Measurements from ENCODE around the gene KLHL40. TPM values are rescaled to one million over a fixed set of nuclear protein-coding genes. Genes with fewer than 3 reads are reported as not detected.

Gene KLHL40
- polyA plus RNA-seq, 1 donor (not counting 4 experiments of a cell fraction or from before 2014, with no cell fraction given) = not detected

DNA sequence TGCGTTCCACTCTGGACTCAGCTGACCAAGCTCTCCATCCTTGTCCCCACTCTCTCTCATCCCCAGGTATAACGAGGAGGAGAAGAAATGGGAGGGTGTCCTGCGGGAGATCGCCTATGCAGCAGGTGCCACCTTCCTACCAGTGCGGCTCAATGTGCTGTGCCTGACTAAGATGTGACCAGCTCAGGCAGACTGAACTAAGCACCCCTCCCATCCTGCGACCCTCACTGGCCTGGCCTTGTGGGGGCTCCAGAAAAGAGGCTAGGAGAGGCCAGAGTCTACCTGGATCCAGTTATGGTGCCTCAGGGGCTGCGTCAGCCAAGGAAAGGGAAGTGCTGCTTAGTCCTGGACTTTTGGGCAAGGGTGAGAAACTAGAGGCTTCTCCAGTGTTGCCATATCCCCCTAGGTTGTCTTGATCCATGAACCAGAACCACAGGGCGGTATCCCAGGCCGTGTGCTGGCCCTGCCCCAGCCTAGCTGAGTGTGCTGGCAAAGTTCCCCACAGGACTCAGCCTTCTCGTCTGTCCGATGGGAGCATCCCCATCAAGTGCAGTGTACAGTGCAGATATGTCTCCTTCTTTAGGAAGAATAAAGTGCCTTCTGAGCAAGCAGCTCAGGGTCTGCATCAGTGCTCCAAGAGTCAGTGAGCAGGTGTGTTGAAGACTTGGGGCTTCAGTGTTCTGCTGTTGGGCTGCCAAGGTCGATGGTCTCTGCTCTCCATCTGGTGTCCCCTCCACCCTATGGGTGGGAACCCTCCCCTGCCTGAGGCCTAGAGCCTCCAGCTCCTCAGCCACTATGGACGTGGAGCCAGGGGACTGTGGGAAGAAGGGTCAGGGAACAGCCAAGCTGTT, 6.7 kb downstream of the KLHL40 start:
- no peaks in the 10 kb centered on the region for H3K4me1 ChIP-seq (ENCODE audit: control insufficient read depth, extremely low read depth, insufficient read depth, low read length)
- DNase-seq (ENCODE audit: low read depth, low spot score) = no peak
- no peaks in the 10 kb centered on the region for H4K20me1 ChIP-seq (ENCODE audit: control insufficient read depth, extremely low read depth, insufficient read depth, low read length)
- H3K27me3 ChIP-seq (ENCODE audit: control insufficient read depth, extremely low read depth, insufficient read depth, low read length) = peaks cover under 1% of the 10 kb centered on the region
- FAIRE-seq = no peak
- no peaks in the 10 kb centered on the region for H3K36me3 ChIP-seq (ENCODE audit: control insufficient read depth in 2 of 2, extremely low read depth in 1 of 2, insufficient read depth in 2 of 2, low read length in 2 of 2)
- dilution Hi-C loops (cut with MboI; ENCODE audit: extremely low pct_ligation_motif_present, low sequenced_read_pairs) = no loop called here
- TF ChIP-seq EZH2 (IDR thresholded peaks at IDR 0.05; ENCODE audit: low read length) = no peak
- H2AFZ ChIP-seq (ENCODE audit: control insufficient read depth, low read length) = no peak overlapping the region
- H3K9ac ChIP-seq (ENCODE audit: control insufficient read depth, extremely low read depth, insufficient read depth, low read length) = no peak overlapping the region
- H3K9me3 ChIP-seq (ENCODE audit: control insufficient read depth, low read depth, low read length) = no peaks in the 10 kb centered on the region
- no peak overlapping the region for H3K4me3 ChIP-seq (ENCODE audit: control insufficient read depth in 2 of 3, extremely low read depth in 1 of 3, insufficient read depth in 2 of 3, low read depth in 1 of 3, low read length in 3 of 3)
- H3K4me2 ChIP-seq (ENCODE audit: control insufficient read depth, extremely low read depth, insufficient read depth, low read depth, low read length) = no peak overlapping the region
- no peaks in the 10 kb centered on the region for H3K79me2 ChIP-seq (ENCODE audit: control insufficient read depth, insufficient read depth, low read length)
- H3K9me1 ChIP-seq (ENCODE audit: control insufficient read depth, extremely low read depth, insufficient read depth, low read length) = no peaks in the 10 kb centered on the region
- no peak overlapping the region for H3K27ac ChIP-seq (ENCODE audit: control insufficient read depth, insufficient read depth, low read length)

- FAIRE-seq (no peak), DNase-seq (ENCODE audit: low read depth, low spot score) (no peak)
- no peaks in the 10 kb centered on the region for H3K4me1 ChIP-seq (ENCODE audit: control insufficient read depth, extremely low read depth, insufficient read depth, low read length)
- H4K20me1 ChIP-seq (ENCODE audit: control insufficient read depth, extremely low read depth, insufficient read depth, low read length) = no peaks in the 10 kb centered on the region
- no peaks in the 10 kb centered on the region for H3K27me3 ChIP-seq (ENCODE audit: control insufficient read depth, extremely low read depth, insufficient read depth, low read length)
- no peak for TF ChIP-seq EZH2 (IDR thresholded peaks at IDR 0.05; ENCODE audit: low read length)
- H3K4me2 ChIP-seq (ENCODE audit: control insufficient read depth, extremely low read depth, insufficient read depth, low read depth, low read length) = no peak overlapping the region
- H3K9ac ChIP-seq (ENCODE audit: control insufficient read depth, extremely low read depth, insufficient read depth, low read length) = no peak overlapping the region
- no peaks in the 10 kb centered on the region for H3K36me3 ChIP-seq (ENCODE audit: control insufficient read depth in 2 of 2, extremely low read depth in 1 of 2, insufficient read depth in 2 of 2, low read length in 2 of 2)
- H3K4me3 ChIP-seq (ENCODE audit: control insufficient read depth in 2 of 3, extremely low read depth in 1 of 3, insufficient read depth in 2 of 3, low read depth in 1 of 3, low read length in 3 of 3) = no peak overlapping the region
- no peaks in the 10 kb centered on the region for H3K9me1 ChIP-seq (ENCODE audit: control insufficient read depth, extremely low read depth, insufficient read depth, low read length)
- no peaks in the 10 kb centered on the region for H3K9me3 ChIP-seq (ENCODE audit: control insufficient read depth, low read depth, low read length)
- H2AFZ ChIP-seq (ENCODE audit: control insufficient read depth, low read length) = no peak overlapping the region
- dilution Hi-C loops (cut with MboI; ENCODE audit: extremely low pct_ligation_motif_present, low sequenced_read_pairs) = no loop called here
- H3K79me2 ChIP-seq (ENCODE audit: control insufficient read depth, insufficient read depth, low read length) = no peaks in the 10 kb centered on the region
- H3K27ac ChIP-seq (ENCODE audit: control insufficient read depth, insufficient read depth, low read length) = no peak overlapping the region
Measured at GRCh38 chr3:42692667-42693529, 7.6 kb downstream of the KLHL40 start.

DNA sequence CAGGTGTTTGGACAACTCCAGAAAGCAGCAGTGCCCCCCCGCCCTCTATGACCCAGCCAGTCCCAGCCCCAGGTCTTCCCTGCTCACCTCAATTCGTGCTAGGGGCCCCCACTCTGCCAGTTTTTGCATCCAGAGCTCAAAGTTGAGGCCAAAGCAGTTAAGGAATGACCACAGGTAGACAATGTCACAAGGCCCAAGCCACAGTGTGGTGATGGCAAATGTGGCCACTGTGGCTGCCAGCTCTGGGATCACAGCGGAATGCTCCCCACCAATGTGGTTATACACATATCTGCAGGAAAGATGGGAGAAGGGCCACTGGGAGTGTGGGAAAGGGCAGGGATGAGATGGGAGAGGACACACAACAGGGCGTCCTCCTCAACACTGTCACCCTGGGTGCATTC, 8.2 kb downstream of the KLHL40 start:
- no peaks in the 10 kb centered on the region for H3K9me1 ChIP-seq (ENCODE audit: control insufficient read depth, extremely low read depth, insufficient read depth, low read length)
- H3K36me3 ChIP-seq (ENCODE audit: control insufficient read depth in 2 of 2, extremely low read depth in 1 of 2, insufficient read depth in 2 of 2, low read length in 2 of 2) = no peaks in the 10 kb centered on the region
- TF ChIP-seq CTCF (optimal IDR thresholded peaks at IDR 0.05 in 1 of 3, IDR thresholded peaks at IDR 0.05 in 1 of 3, conservative IDR thresholded peaks at IDR 0.05 in 1 of 3; ENCODE audit: extremely low read depth in 1 of 3, insufficient read depth in 2 of 3, low read length in 3 of 3) = no peak
- TF ChIP-seq EZH2 (IDR thresholded peaks at IDR 0.05; ENCODE audit: low read length) = no peak
- DNase-seq (ENCODE audit: low read depth, low spot score) (no peak), FAIRE-seq (no peak)
- no peaks in the 10 kb centered on the region for H4K20me1 ChIP-seq (ENCODE audit: control insufficient read depth, extremely low read depth, insufficient read depth, low read length)
- H2AFZ ChIP-seq (ENCODE audit: control insufficient read depth, low read length) = no peak overlapping the region
- no peaks in the 10 kb centered on the region for H3K9me3 ChIP-seq (ENCODE audit: control insufficient read depth, low read depth, low read length)
- dilution Hi-C loops (cut with MboI; ENCODE audit: extremely low pct_ligation_motif_present, low sequenced_read_pairs) = no loop called here
- peaks cover 4% of the 10 kb centered on the region for H3K27me3 ChIP-seq (ENCODE audit: control insufficient read depth, extremely low read depth, insufficient read depth, low read length)
- no peak overlapping the region for H3K4me2 ChIP-seq (ENCODE audit: control insufficient read depth, extremely low read depth, insufficient read depth, low read depth, low read length)
- H3K4me3 ChIP-seq (ENCODE audit: control insufficient read depth in 2 of 3, extremely low read depth in 1 of 3, insufficient read depth in 2 of 3, low read depth in 1 of 3, low read length in 3 of 3) = no peak overlapping the region
- no peak overlapping the region for H3K9ac ChIP-seq (ENCODE audit: control insufficient read depth, extremely low read depth, insufficient read depth, low read length)
- H3K27ac ChIP-seq (ENCODE audit: control insufficient read depth, insufficient read depth, low read length) = no peak overlapping the region
- no peaks in the 10 kb centered on the region for H3K79me2 ChIP-seq (ENCODE audit: control insufficient read depth, insufficient read depth, low read length)
- H3K4me1 ChIP-seq (ENCODE audit: control insufficient read depth, extremely low read depth, insufficient read depth, low read length) = no peaks in the 10 kb centered on the region
